Stimulated activated CD4-positive, alpha-beta T cell treated with anti-CD3 and anti-CD28 coated beads, Interleukin-2, amount 100 ng/mL, for 4 hours (primary cell): ENCODE data around the gene KLF1.

ENCODE experiments used
- DNase-seq: peaks from one replicate; pipeline ENCODE4 v3.0.0-alpha.2; 2020; ENCODE audit warnings: low read depth

Gene KLF1

GRCh38 chr19:12838182-12838885, 48.7 kb downstream of the KLF1 start, which contains the start of gene MAST1:
Gene MAST1, plus strand, starts transcription at chr19:12838515. Its CDS starts 58 bp downstream, at chr19:12838573.
- DNase-seq: no peak

GRCh38 chr19:12837225-12837624, 49.8 kb downstream of the KLF1 start:
- DNase-seq: no peak

- no peak for DNase-seq
Observed at GRCh38 chr19:12836529-12836863, 50.5 kb downstream of the KLF1 start.

GRCh38 chr19:12834976-12835757, 51.8 kb downstream of the KLF1 start:
- DNase-seq: no peak

GRCh38 chr19:12834566-12834943, 52.4 kb downstream of the KLF1 start, which contains the start of gene RTBDN:
Gene RTBDN, minus strand, starts transcription at chr19:12834579. Its CDS starts 4,600 bp downstream, at chr19:12829979.
- DNase-seq: no peak
